Esophagus muscularis mucosa (tissue), 4 donors: ENCODE measurements around the gene SCML1. TPM values are rescaled to one million over a fixed set of nuclear protein-coding genes. Genes with fewer than 3 reads are reported as not detected.

Experiments
- DNase-seq: peaks from one replicate; pipeline ENCODE4 v3.0.0-alpha.2; 2017; ENCODE audit errors: extremely low spot score
- H3K27ac ChIP-seq, 4 donors: fragments of 200-600 bp; sonication (generic); replicated peaks in 1 of 4; 1 replicate in 3 of 4; 2 replicates in 1 of 4; pipeline ENCODE4 v1.5.1; 2016 to 2019; ENCODE audit warnings: mild to moderate bottlenecking in 1 of 4
- H3K27me3 ChIP-seq, 4 donors: fragments of 200-600 bp; sonication (generic); one replicate each; pipeline versions ENCODE4 v1.5.1 to v1.6.0; 2016 to 2019
- H3K36me3 ChIP-seq, 4 donors: fragments of 200-600 bp; sonication (generic); one replicate each; pipeline ENCODE4 v1.5.1; 2016 to 2019
- H3K4me1 ChIP-seq, 4 donors: fragments of 200-600 bp; sonication (generic); one replicate each; pipeline ENCODE4 v1.5.1; 2016 to 2019
- H3K4me3 ChIP-seq, 4 donors: fragments of 200-600 bp; sonication (generic); 1 replicate in 2 of 4; 2 replicates in 2 of 4; pipeline ENCODE4 v1.5.1; 2016 to 2019; ENCODE audit warnings: mild to moderate bottlenecking in 4 of 4, moderate library complexity in 1 of 4
- H3K9me3 ChIP-seq, 4 donors: fragments of 200-600 bp; sonication (generic); 1 replicate in 3 of 4; 2 replicates in 1 of 4; pipeline ENCODE4 v1.5.1; 2016 to 2019
- CTCF ChIP-seq, 3 experiments: fragments of 200-600 bp in 2 of 3; fragments of 450-650 bp in 1 of 3; sonication (generic) in 2 of 3; IDR thresholded peaks; one replicate each; pipeline ENCODE4 v1.5.1; 2017 to 2019; ENCODE audit warnings: antibody characterized with exemption in 3 of 3, mild to moderate bottlenecking in 2 of 3, moderate library complexity in 1 of 3
- EP300 ChIP-seq: sonication (generic); formaldehyde crosslinking; IDR thresholded peaks from one replicate; pipeline ENCODE4 v1.6.1; 2017; ENCODE audit warnings: antibody characterized with exemption
- POLR2A ChIP-seq: fragments of 450-650 bp; IDR thresholded peaks from one replicate; pipeline ENCODE4 v1.6.1; 2017; ENCODE audit warnings: antibody characterized with exemption, moderate library complexity, mild to moderate bottlenecking, low read depth
- POLR2AphosphoS5 ChIP-seq, 2 donors: sonication (generic); formaldehyde crosslinking; IDR thresholded peaks; one replicate each; pipeline ENCODE4 v1.6.1; 2017; ENCODE audit warnings: antibody characterized with exemption in 2 of 2
- WGBS: methylation state at CpG from one replicate; pipeline ENCODE4 v1.1.5; 2018; 5-methylcytosine and 5-hydroxymethylcytosine counted together
- intact Hi-C: fragments of 100-400 bp; cut with DNase I; formaldehyde crosslinking; loops from one replicate; pipeline ENCODE4 v1.15.1; 2023
- total RNA-seq, 4 donors: library from RNA; depleted of rRNA; stranded (reverse); fragments of >200 nt; gene quantifications; one replicate each; pipeline versions ENCODE4 v1.1.0 to v1.2.1, GENCODE V29; 2016

The SCML1 gene
- total RNA-seq, 4 donors from 2014 or later: 4.8 to 8.3 (median 6.4) TPM

DNA sequence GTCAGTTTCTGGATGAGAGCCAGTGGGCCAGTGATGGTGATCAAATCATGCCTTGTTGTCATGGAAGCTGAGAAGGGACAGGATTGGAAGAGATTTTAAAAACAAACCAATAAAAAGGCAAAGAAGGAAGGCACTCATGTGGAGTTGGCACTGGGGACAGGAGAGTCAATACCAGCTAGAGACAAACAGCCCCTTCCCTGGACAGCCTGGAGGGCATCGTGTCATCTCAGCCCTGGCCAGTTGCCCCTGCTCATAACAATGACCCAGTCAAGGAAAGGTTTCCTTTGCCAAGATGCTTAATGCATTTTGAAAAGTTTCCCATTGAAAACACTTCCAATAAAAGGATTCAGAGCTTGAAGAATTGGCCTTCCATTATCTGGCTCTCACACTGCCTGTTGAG is 55.5 kb downstream of the SCML1 start:
- H3K36me3 ChIP-seq: no peaks in the 10 kb centered on the region
- no peaks in the 10 kb centered on the region for H3K9me3 ChIP-seq
- intact Hi-C loops: loop anchor here (10.0 kb wide), 1 partner anchor 422 kb away; no protein-coding TSS in a partner anchor
- H3K27me3 ChIP-seq: no peaks in the 10 kb centered on the region
- TF ChIP-seq POLR2AphosphoS5 (IDR thresholded peaks at IDR 0.05): no peak
- no peak for DNase-seq
- H3K4me3 ChIP-seq: no peak overlapping the region
- no peak overlapping the region for H3K27ac ChIP-seq
- WGBS: 23% methylated on average over 1 of the region's 1 CpG
- H3K4me1 ChIP-seq: peaks cover 0 to 7% (median 3%) of the 10 kb centered on the region in 4 donors

- Histone ChIP-seq H3K36me3 (peaks cover 0 to 20% (median 11%) of the 10 kb centered on the region in 4 donors), H3K4me3 (no peak overlapping the region), H3K27me3 (no peaks in the 10 kb centered on the region), H3K9me3 (no peaks in the 10 kb centered on the region), H3K4me1 (no peaks in the 10 kb centered on the region), H3K27ac (no peak overlapping the region)
- intact Hi-C loops: loop anchor here (10.0 kb wide), 1 partner anchor 416 kb away; no protein-coding TSS in a partner anchor
- 93% methylated on average over 4 of the region's 4 CpGs for WGBS
- TF ChIP-seq EP300 (no peak), CTCF (IDR thresholded peaks at IDR 0.05) (no peak), POLR2A (no peak), POLR2AphosphoS5 (IDR thresholded peaks at IDR 0.05) (no peak)
- DNase-seq: no peak
Measured at GRCh38 chrX:17798921-17799320, 61.6 kb downstream of the SCML1 start.

- intact Hi-C loops: no loop called here
- Histone ChIP-seq H3K27me3 (no peaks in the 10 kb centered on the region), H3K36me3 (peaks cover 0 to 20% (median 11%) of the 10 kb centered on the region in 4 donors), H3K4me1 (no peaks in the 10 kb centered on the region), H3K9me3 (no peaks in the 10 kb centered on the region), H3K27ac (no peak overlapping the region), H3K4me3 (no peak overlapping the region)
- DNase-seq: no peak
- WGBS: 88% methylated on average over 10 of the region's 13 CpGs
- no peak for TF ChIP-seq POLR2AphosphoS5 (IDR thresholded peaks at IDR 0.05)
- TF ChIP-seq CTCF (IDR thresholded peaks at IDR 0.05): no peak
- no peak for TF ChIP-seq EP300
Measured at GRCh38 chrX:17801431-17801830, 64.1 kb downstream of the SCML1 start.

GRCh38 chrX:17802756-17803155 is 65.5 kb downstream of the SCML1 start:
- Histone ChIP-seq H3K9me3 (no peaks in the 10 kb centered on the region), H3K4me1 (no peaks in the 10 kb centered on the region), H3K27ac (no peak overlapping the region), H3K36me3 (peaks cover 0 to 20% (median 11%) of the 10 kb centered on the region in 4 donors), H3K27me3 (no peaks in the 10 kb centered on the region), H3K4me3 (no peak overlapping the region)
- TF ChIP-seq POLR2A (no peak), CTCF (IDR thresholded peaks at IDR 0.05) (no peak), POLR2AphosphoS5 (IDR thresholded peaks at IDR 0.05) (no peak), EP300 (no peak)
- intact Hi-C loops: no loop called here
- DNase-seq: no peak
- WGBS: 87% methylated on average over 7 of the region's 7 CpGs

DNA sequence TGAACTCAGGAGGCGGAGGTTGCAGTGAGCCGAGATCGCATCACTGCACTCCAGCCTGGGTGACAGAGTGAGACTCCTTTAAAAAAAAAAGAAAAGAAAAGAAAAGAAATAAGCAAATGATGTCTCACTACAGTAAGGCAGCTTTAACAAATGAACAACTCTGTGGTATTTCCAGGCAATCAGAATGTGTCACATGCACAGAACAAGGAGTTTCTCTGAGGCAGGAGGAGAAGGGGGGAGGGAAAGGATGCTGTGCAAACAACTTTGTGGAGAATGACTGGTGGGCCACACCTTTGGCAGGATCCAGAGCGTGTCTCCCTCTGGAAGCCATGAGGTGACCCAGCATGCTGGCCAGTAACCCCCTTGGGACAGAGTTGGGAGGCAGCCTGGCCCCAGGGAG is 66.2 kb downstream of the SCML1 start:
- no peak overlapping the region for H3K4me3 ChIP-seq
- no peak for TF ChIP-seq CTCF (IDR thresholded peaks at IDR 0.05)
- TF ChIP-seq POLR2A: no peak
- TF ChIP-seq POLR2AphosphoS5 (IDR thresholded peaks at IDR 0.05): no peak
- no peak for TF ChIP-seq EP300
- no peaks in the 10 kb centered on the region for H3K27me3 ChIP-seq
- no peak overlapping the region for H3K27ac ChIP-seq
- no peak for DNase-seq
- 77% methylated on average over 4 of the region's 4 CpGs for WGBS
- H3K9me3 ChIP-seq: no peaks in the 10 kb centered on the region
- intact Hi-C loops: no loop called here
- peaks cover 0 to 20% (median 11%) of the 10 kb centered on the region in 4 donors for H3K36me3 ChIP-seq
- H3K4me1 ChIP-seq: no peaks in the 10 kb centered on the region

Other genes starting within 250 kb of the SCML1 start
- 10 to 100 TPM; 24.4 to 35.3 (median 29.5) TPM for gene RAI2, start 123.8 kb downstream of the SCML1 start, total RNA-seq